GM12873 (cell line): ENCODE data around the gene SEMA6A.

Source experiments
- TF ChIP-seq, protein P1 (sequence below): IDR thresholded peaks from 2 replicates; pipeline ENCODE4 v1.5.1; 2012; ENCODE audit warnings: low read depth, mild to moderate bottlenecking, moderate library complexity, low read length, control low read depth; ENCODE audit not compliant: insufficient read depth; ENCODE audit errors: missing control alignments

The SEMA6A gene

GRCh38 chr5:116418016-116418415, 156.6 kb downstream of the SEMA6A start:
- TF ChIP-seq, protein P1, sequence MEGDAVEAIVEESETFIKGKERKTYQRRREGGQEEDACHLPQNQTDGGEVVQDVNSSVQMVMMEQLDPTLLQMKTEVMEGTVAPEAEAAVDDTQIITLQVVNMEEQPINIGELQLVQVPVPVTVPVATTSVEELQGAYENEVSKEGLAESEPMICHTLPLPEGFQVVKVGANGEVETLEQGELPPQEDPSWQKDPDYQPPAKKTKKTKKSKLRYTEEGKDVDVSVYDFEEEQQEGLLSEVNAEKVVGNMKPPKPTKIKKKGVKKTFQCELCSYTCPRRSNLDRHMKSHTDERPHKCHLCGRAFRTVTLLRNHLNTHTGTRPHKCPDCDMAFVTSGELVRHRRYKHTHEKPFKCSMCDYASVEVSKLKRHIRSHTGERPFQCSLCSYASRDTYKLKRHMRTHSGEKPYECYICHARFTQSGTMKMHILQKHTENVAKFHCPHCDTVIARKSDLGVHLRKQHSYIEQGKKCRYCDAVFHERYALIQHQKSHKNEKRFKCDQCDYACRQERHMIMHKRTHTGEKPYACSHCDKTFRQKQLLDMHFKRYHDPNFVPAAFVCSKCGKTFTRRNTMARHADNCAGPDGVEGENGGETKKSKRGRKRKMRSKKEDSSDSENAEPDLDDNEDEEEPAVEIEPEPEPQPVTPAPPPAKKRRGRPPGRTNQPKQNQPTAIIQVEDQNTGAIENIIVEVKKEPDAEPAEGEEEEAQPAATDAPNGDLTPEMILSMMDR, result no peak

GRCh38 chr5:116415989-116416388, 158.6 kb downstream of the SEMA6A start:
- TF ChIP-seq, protein P1, result no peak

- TF ChIP-seq, protein P1, result no peak
These were observed 159.4 kb downstream of the SEMA6A start for GRCh38 chr5:116415182-116415581.

- TF ChIP-seq, protein P1, result no peak
These were observed 163.5 kb downstream of the SEMA6A start for GRCh38 chr5:116411101-116411571.

DNA sequence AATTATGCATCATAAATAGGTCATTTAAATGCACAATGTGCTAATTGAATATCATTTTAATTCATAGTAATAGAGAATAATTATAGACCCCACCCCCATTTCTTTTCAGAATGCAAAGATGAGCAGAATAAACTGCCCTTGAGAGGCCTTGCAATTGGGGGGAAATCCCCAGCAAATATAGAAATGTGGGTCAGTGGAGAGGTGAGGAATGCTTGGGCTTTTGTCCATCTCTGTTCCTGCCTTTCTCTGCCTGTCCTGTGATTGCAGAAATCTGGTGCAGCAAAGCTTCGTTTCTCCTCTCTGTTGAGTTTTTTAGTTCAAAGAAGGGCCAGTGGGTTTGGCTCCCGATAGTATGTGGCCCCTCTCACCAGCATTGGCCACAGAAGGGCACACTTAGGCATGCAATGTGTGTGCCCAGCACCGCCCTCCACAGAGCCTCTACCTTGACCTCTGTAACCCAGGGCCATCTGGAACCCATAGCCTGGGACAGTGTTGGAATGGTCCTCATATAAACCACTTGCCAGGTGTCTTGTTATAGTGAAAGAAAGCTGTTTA, 164.2 kb downstream of the SEMA6A start:
- TF ChIP-seq, protein P1, result no peak

DNA sequence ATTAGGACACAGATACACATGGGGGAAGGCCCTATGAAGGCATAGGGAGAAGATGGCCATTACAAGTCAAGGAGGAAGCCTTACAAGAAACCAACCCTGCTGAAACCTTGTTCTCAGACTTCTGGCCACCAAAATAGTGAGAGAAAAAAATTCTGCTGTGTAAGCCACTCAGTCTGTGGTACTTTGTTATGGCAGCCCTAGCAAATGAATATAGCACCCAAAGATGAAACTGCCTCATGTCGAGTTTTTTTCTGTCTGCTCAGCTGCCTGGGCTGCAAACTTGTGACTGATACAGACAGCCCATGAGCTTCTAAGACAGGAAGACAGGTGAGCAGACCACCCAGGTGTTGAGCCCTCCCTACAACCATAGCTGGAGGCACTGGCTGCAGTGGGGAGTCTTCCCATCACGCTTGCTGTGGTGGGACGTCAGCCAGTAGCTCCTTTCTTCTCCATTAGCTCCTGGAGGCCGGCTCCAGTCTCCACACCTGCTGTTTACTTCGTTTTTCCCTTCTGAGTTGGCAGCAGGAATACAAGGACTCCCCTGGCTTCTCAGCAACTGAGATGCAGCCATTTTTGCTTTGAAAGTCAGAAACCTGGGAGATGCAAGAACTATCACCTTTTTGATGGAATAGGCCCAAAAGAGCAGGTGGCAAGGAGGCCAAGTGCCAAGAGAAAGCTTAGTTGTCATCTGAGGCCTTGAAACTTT, 164.9 kb downstream of the SEMA6A start:
- TF ChIP-seq, protein P1, result no peak

DNA sequence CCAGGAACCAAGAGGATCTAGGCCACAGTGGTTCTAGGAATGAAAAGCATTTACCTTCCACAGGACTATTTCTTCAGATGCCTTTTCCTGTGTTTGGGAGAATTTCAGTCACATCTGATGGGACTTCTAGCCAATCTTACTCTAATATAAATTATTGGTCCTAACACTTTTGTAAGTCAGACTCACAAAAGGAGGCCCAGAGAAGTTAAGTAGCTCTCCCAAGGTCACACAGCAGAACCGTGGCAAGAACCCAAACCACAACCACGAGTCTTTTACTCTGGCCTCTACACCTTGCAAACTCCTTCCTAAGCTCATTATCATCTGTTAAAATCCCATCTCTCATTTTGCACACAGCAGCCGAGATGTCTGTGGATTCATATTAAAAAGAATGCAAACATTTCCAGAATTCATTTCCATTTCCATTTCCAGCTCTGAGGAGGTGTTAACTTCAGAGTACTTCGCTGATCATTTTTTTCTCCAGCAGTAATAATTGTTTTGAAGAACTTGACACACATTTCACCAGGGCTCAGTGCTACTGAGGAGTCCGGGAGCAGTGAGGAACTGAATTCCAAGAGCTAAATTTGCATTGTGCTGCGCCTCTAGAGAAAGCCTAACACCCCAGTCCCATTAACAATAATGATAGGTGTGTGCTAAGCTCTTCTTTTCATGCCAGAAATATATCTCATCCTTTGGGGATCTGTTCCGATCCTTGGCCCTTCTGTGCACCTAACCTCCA, 168.1 kb downstream of the SEMA6A start:
- TF ChIP-seq, protein P1, result no peak
